T1000 (cell line): Measurements from ENCODE around the gene DCST1.
"Not testable (repeated sequence)": the region's sequence is repeated elsewhere in the genome, so short reads cannot be mapped to it uniquely, and the experiment has no call there.

Source experiments
- DNase-seq: peaks from one replicate; lab custom pipeline; 2025; ENCODE audit warnings: mixed read lengths; lab: John Stamatoyannopoulos, UW

DCST1 gene, protein sequence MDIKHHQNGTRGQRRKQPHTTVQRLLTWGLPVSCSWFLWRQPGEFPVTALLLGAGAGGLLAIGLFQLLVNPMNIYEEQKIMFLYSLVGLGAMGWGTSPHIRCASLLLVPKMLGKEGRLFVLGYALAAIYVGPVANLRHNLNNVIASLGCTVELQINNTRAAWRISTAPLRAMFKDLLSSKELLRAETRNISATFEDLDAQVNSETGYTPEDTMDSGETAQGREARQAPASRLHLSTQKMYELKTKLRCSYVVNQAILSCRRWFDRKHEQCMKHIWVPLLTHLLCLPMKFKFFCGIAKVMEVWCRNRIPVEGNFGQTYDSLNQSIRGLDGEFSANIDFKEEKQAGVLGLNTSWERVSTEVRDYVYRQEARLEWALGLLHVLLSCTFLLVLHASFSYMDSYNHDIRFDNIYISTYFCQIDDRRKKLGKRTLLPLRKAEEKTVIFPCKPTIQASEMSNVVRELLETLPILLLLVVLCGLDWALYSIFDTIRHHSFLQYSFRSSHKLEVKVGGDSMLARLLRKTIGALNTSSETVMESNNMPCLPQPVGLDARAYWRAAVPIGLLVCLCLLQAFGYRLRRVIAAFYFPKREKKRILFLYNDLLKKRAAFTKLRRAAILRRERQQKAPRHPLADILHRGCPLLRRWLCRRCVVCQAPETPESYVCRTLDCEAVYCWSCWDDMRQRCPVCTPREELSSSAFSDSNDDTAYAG

DNA sequence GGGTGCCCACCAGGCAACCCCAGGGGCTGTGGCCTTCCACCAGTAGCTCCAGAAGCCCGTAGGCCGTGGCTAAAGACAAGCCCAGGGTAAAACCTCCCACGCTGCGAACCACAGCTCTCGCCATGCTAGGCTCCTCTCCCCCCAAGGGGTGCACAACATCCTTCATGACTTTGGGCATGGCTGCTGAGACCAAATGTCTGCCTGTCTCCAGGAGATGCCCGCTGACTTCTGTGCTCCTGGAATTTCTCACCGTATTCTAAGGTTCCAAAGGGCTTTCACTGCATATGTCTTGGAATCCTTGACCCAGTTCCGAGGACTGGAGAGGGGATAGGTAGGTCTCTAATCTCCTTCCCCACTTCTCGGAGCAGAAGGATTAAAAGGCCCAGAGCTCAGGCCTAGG lies at the start of gene DCST1, which contains the start of gene DCST2:
Gene DCST1, plus strand, starts transcription at position 301 of the 400 bp plus-strand sequence. CDS start 213 bp downstream, outside the sequence.
Gene DCST2, minus strand, starts transcription at position 258 of the 400 bp plus-strand sequence. Its CDS starts 80 bp downstream, at position 178.
- DNase-seq = no peak

DNA sequence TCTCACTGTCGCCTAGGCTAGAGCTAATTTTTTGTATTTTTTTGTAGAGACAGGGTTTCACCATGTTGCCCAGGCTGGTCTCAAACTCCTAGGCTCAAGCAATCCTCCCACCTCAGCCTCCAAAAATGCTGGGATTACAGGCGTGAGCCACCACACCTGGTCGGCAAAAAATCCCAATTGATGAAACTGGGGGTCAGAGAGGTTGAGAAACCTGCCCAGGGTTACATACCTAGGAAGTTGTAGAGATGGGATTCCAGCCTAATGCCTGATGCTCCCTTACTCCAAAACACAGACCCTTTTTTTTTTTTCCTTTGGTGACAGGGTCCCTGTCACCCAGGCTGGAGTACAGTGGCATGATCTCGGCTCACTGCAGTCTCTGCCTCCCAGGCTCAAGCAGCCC lies 46.9 kb upstream of the DCST1 start:
- not testable (repeated sequence) for DNase-seq

GRCh38 chr1:154987326-154987725 lies 46.3 kb upstream of the DCST1 start:
- DNase-seq = no peak

- no peak for DNase-seq
Measured at GRCh38 chr1:154988058-154988954, 45.3 kb upstream of the DCST1 start.

- no peak for DNase-seq
Measured at GRCh38 chr1:154989195-154989860, 44.3 kb upstream of the DCST1 start.

DNA sequence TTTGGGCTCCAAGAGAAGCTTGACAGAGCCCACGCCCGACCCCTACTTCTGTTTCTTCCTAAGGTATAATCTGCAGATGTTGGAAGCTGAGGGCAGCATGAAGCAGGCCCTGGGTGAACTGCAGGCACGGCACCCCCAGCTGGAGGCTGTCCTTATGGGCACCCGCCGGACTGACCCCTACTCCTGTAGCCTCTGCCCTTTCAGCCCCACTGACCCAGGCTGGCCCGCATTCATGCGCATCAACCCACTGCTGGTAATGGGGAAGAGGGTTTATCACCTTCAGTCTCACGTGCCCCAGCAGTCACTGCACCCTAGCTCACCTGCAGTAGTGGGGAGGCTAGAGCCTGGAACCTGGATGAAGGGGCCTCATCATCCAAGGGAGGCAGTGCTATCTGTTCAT lies 43.3 kb upstream of the DCST1 start:
- no peak for DNase-seq

GRCh38 chr1:154992721-154993571 lies 40.7 kb upstream of the DCST1 start:
- no peak for DNase-seq

DNA sequence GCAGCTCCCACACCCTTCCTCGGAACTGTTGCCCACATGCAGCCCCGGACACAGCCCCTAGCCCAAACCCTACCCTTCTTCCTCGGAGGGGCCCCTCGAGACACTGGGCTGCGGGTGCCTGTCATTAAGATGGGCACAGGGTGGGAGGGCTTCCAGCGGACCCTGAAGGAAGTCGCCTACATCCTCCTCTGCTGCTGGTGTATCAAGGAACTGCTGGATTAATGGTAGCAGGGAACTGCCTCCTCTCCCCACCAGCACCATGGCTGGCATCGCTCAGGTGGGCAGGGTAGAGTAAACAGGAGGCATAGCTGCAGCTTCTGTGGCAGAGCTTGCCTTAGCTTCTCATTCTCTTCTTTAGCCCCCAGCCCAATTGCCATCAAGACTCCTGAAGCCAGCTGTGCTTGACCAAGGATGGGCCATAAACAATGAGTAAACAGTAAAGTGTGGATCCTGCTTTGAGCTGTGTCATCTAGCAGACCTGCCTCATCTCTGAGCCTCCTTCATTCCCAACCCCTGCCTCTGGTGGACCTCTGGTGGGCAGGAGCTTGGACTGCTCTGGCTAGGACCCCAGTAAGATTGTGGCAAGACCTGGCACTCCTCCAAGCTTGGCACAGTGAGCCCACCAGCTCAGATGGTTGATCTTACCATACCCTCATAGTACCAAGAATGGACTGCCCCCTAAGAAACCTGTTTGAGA lies 39.9 kb upstream of the DCST1 start, which contains the start of gene LENEP:
Gene LENEP, plus strand, starts transcription at position 15 of the 697 bp plus-strand sequence. Its CDS starts 22 bp downstream, at position 37.
- no peak for DNase-seq

GRCh38 chr1:154994269-154994587 lies 39.4 kb upstream of the DCST1 start:
- DNase-seq = no peak

GRCh38 chr1:154994591-154994990 lies 39.0 kb upstream of the DCST1 start:
- no peak for DNase-seq

- DNase-seq = peak; percentile 13
Measured at GRCh38 chr1:154995301-154995983, 38.2 kb upstream of the DCST1 start.

DNA sequence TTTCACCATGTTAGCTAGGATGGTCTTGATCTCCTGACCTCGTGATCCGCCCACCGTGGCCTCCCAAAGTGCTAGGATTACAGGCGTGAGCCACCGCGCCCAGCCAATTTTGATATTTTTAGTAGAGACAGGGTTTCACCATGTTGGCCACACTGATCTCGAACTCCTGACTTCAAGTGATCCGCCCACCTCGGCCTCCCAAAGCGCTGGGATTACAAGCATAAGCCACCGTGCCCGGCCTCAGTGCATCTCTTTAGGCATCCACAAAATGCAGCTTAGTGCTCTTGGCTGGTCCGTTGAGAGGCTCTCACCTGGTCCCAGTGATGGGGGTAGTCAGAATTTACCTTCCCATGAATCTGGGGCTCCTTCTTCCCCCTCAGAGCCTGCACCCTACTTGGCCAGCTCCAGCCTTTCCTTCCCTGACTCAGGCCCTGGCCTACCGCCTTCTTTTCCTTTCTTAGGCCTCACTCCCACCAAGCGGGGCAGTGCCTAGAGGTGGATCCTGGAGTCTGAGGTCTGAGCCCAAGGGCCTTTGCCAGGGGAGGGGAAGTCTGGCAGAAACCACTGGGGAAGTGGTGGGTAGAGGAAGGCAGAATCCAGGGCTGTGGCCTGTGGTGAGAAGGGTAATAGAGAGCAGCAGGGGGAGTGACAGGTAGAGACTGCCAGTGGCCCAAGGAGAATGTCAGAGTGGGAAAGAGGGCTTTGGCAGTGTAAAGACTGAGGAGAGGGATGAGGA lies 36.5 kb upstream of the DCST1 start:
- no peak for DNase-seq

GRCh38 chr1:154998201-154998780 lies 35.3 kb upstream of the DCST1 start:
- DNase-seq = no peak

DNA sequence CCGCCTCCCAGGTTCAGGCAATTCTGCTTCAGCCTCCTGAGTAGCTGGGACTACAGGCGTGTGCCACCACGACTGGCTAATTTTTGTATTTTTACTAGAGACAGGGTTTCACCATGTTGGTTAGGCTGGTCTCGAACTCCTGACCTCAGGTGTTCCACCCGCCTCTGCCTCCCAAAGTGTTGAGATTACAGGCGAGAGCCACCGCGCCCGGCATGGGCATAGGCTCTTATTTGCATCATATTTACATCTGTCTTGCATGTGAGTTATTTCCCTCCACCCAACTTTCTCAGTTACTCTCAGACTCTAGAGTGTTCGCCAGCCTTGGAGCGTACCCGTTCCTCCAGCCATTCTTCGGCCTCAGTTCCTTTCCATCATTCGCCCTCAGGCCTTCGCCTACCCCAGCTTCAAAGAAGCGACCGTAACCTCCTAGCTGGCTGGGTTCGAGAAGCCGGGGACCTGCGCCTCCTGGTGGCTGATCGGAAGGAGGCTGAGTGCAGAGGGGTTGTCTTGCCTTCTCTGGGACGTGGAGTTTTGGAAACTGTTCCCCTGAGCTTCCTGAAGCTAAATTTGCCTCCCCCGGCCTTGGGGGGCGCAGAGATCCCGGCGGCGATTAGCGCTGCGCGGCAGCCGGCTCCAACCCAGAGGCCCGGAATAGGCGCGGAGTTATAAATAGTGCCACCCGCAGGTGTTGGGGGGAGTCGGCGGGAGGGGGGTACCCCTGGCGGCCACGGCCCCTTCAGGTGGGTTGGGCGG lies 34.6 kb upstream of the DCST1 start:
- DNase-seq = peak; percentile 14

DNA sequence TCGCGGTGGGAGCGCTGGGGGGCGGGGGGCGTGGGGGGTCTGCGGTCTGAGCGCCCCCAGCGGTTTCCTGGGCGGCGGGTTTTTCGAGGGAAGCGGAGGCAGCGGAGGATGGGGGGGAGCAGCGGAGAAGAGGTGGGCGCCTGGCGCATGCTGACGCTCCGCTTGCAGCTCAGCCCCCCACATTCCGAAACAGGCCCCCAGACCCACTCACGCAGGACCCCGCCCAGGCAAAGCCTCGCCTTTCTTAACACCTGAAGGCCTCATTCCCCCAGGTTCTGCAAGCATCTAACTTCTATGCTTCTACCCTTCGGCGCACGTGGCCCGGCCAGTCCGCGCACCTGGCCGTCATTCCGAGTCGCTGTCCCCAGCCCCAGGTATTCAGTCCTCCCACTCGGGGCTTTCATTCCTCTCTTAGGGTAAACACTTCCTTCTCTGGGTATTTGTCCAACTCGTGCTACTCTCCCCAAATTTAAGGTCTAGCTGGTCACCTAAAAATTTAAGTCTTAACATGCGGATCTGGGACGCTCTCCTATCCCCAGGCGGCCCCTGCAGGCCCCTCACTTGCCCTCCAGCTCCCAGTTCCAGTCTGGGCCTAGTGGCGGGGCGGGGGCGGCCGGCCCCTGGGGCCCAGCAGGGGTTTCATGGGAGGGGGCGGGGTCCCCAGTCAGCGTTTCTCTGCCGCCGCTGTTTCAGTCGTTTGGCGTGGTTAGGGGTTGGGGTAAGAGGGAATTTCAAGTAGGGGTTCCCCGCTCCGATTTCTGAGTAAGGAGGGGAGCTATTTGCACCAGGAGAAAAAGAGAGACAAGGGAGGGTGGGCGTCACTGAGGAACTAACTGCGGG lies 33.8 kb upstream of the DCST1 start:
- DNase-seq = no peak

DNA sequence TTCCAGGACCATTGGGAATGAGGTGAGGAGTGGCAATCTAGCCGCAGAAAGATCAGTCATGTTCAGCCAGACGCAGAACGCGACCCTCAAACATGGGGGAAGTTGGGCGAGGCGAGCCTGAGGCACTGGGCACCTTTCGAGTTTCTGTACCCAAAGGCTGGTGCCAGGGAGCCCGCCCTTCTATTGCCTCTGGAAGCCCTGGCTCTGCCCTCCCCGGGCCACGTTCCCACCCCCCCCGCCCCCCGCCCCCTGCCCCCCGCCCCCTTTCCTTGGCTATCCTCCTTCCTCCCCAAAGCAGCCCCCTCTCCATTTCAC lies 33.3 kb upstream of the DCST1 start:
- DNase-seq = no peak
